HCT116 (cell line): ENCODE measurements around the gene CERS3. TPM values are rescaled to one million over a fixed set of nuclear protein-coding genes. Genes with fewer than 3 reads are reported as not detected.

Source experiments
- ATAC-seq: fragments of 200-7000 bp; cut with Tn5 transposase; 2 replicates; pipeline ENCODE4 v1.9.1; 2020; ENCODE audit warnings: mild to moderate bottlenecking, moderate library complexity
- BruUV-seq: library from RNA; stranded (reverse); fragments of 400-500 nt; replicated peaks from 2 replicates; lab custom pipeline; 2021; lab: Mats Ljungman, UMichigan
- CTCF ChIA-PET: fragments of 300-600 bp; sonication (Branson Sonifier 250); formaldehyde crosslinking; loops from one replicate; lab custom pipeline; 2021; ENCODE audit warnings: antibody characterized with exemption; lab: Charles Lee
- POLR2A ChIA-PET: fragments of 300-600, 350-600 bp; sonication (Branson Sonifier 250); formaldehyde crosslinking; loops from one replicate; lab custom pipeline; 2021; ENCODE audit warnings: antibody characterized with exemption; lab: Charles Lee
- RAD21 ChIA-PET, 2 experiments: fragments of 300-600 bp; sonication (Branson Sonifier 250); formaldehyde crosslinking; loops; one replicate each; lab custom pipeline; 2023; ENCODE audit warnings: low total read pairs in 2 of 2; ENCODE audit not compliant: uncharacterized antibody in 2 of 2, unreplicated experiment in 2 of 2, low non-redundant PET in 1 of 2; lab: Charles Lee
- DNase-seq: peaks from one replicate; pipeline ENCODE4 v3.0.0-alpha.2; 2010; ENCODE audit warnings: low read depth, low spot score
- H2AFZ ChIP-seq: fragments of 200-600 bp; shearing (Covaris generic), sonication (generic); 2 replicates; pipeline ENCODE4 v1.6.1; 2017; ENCODE audit warnings: low read depth, mixed run types, mixed read lengths, antibody characterized with exemption, low read length; ENCODE audit not compliant: poor library complexity, severe bottlenecking
- H3K27ac ChIP-seq: 2 replicates; pipeline ENCODE4 v1.5.1; 2012; ENCODE audit warnings: low read depth, low read length
- H3K27me3 ChIP-seq: fragments of 200-600 bp; sonication (generic); 2 replicates; pipeline ENCODE4 v1.6.1; 2016; ENCODE audit warnings: mixed run types, low read length, mixed read lengths; ENCODE audit not compliant: insufficient read depth
- H3K36me3 ChIP-seq, 2 experiments: fragments of 200-500 bp in 1 of 2; fragments of 200-600 bp in 1 of 2; sonication (Bioruptor generic) in 1 of 2; sonication (generic) in 1 of 2; 2 replicates each; pipeline versions ENCODE4 v1.5.1 to v1.6.1; 2014 to 2016; ENCODE audit warnings: low read length in 2 of 2, inconsistent platforms in 1 of 2, mixed read lengths in 1 of 2, mixed run types in 1 of 2; ENCODE audit not compliant: insufficient read depth in 2 of 2, control insufficient read depth in 1 of 2
- H3K4me1 ChIP-seq, 2 experiments: fragments of 200-600 bp in 1 of 2; sonication (generic) in 1 of 2; 2 replicates each; pipeline versions ENCODE4 v1.5.1 to v1.6.1; 2012 to 2017; ENCODE audit warnings: low read length in 2 of 2, inconsistent platforms in 1 of 2, mild to moderate bottlenecking in 1 of 2, mixed read lengths in 1 of 2, mixed run types in 1 of 2, moderate library complexity in 1 of 2; ENCODE audit not compliant: insufficient read depth in 2 of 2, control insufficient read depth in 1 of 2
- H3K4me2 ChIP-seq: fragments of 200-600 bp; sonication (generic); 2 replicates; pipeline ENCODE4 v1.6.1; 2017; ENCODE audit warnings: mixed run types, low read length, mixed read lengths
- H3K4me3 ChIP-seq, 2 experiments: fragments of 200-600 bp in 1 of 2; sonication (generic) in 1 of 2; replicated peaks in 1 of 2; 2 replicates each; pipeline ENCODE4 v1.5.1; 2011 to 2016; ENCODE audit warnings: low read length in 2 of 2, control low read depth in 1 of 2, low read depth in 1 of 2, mild to moderate bottlenecking in 1 of 2, mixed read lengths in 1 of 2, mixed run types in 1 of 2
- H3K79me2 ChIP-seq: fragments of 200-600 bp; sonication (generic); 2 replicates; pipeline ENCODE4 v1.6.1; 2017; ENCODE audit warnings: mild to moderate bottlenecking, mixed run types, low read length, moderate library complexity, mixed read lengths; ENCODE audit not compliant: insufficient read depth
- H3K9ac ChIP-seq: fragments of 200-600 bp; sonication (generic); 2 replicates; pipeline ENCODE4 v1.6.1; 2016; ENCODE audit warnings: low read length, mixed read lengths
- H3K9me2 ChIP-seq: fragments of 200-600 bp; sonication (generic), shearing (Covaris generic); 2 replicates; pipeline ENCODE4 v1.6.1; 2017; ENCODE audit warnings: mixed run types, mild to moderate bottlenecking, moderate library complexity; ENCODE audit not compliant: insufficient read depth
- H3K9me3 ChIP-seq, 2 experiments: fragments of 200-500 bp in 1 of 2; fragments of 200-600 bp in 1 of 2; sonication (Bioruptor generic) in 1 of 2; sonication (generic) in 1 of 2; 2 replicates each; pipeline ENCODE4 v1.6.1; 2014 to 2017; ENCODE audit warnings: low read length in 2 of 2, mixed read lengths in 2 of 2, inconsistent platforms in 1 of 2, low read depth in 1 of 2, mild to moderate bottlenecking in 1 of 2, mixed run types in 1 of 2, moderate library complexity in 1 of 2; ENCODE audit not compliant: control insufficient read depth in 1 of 2, insufficient read depth in 1 of 2
- H4K20me1 ChIP-seq: fragments of 200-600 bp; sonication (generic), shearing (Covaris generic); 2 replicates; pipeline ENCODE4 v1.6.1; 2017; ENCODE audit warnings: mixed run types, mild to moderate bottlenecking, moderate library complexity; ENCODE audit not compliant: insufficient read depth
- ATF3 ChIP-seq: IDR thresholded peaks from 2 replicates; pipeline ENCODE4 v1.6.1; 2012
- CEBPB ChIP-seq: IDR thresholded peaks from 2 replicates; pipeline ENCODE4 v1.6.1; 2012; ENCODE audit warnings: low read depth
- ELF1 ChIP-seq: IDR thresholded peaks from 2 replicates; pipeline ENCODE4 v1.6.1; 2012; ENCODE audit warnings: low read depth, borderline replicate concordance
- EZH2 ChIP-seq: fragments of 200-600 bp; sonication (generic); IDR thresholded peaks from 2 replicates; pipeline ENCODE4 v1.6.1; 2017; ENCODE audit warnings: antibody characterized with exemption, mixed run types
- EZH2phosphoT487 ChIP-seq: fragments of 200-600 bp; IDR thresholded peaks from 2 replicates; pipeline ENCODE4 v1.6.1; 2018; ENCODE audit warnings: antibody characterized with exemption, borderline replicate concordance
- FOSL1 ChIP-seq: IDR thresholded peaks from 2 replicates; pipeline ENCODE4 v1.6.1; 2012; ENCODE audit warnings: low read depth
- JUND ChIP-seq: IDR thresholded peaks from 2 replicates; pipeline ENCODE4 v1.6.1; 2012
- POLR2AphosphoS5 ChIP-seq: IDR thresholded peaks from 2 replicates; pipeline ENCODE4 v1.6.1; 2011; ENCODE audit warnings: mild to moderate bottlenecking, low read depth, low read length, moderate library complexity
- RAD21 ChIP-seq: IDR thresholded peaks from 2 replicates; pipeline ENCODE4 v1.6.1; 2012; ENCODE audit warnings: low read depth, mild to moderate bottlenecking
- REST ChIP-seq: IDR thresholded peaks from 2 replicates; pipeline ENCODE4 v1.6.1; 2012; ENCODE audit warnings: low read depth
- SIN3A ChIP-seq: IDR thresholded peaks from 2 replicates; pipeline ENCODE4 v1.6.1; 2012; ENCODE audit warnings: low read depth
- TCF7L2 ChIP-seq: IDR thresholded peaks from 2 replicates; pipeline ENCODE4 v1.7.0; 2011; ENCODE audit warnings: borderline replicate concordance, inconsistent platforms; ENCODE audit not compliant: insufficient read depth, insufficient read length; ENCODE audit errors: extremely low read depth
- YY1 ChIP-seq: IDR thresholded peaks from 2 replicates; pipeline ENCODE4 v1.6.1; 2011; ENCODE audit warnings: low read length, low read depth, moderate library complexity, mild to moderate bottlenecking; ENCODE audit not compliant: insufficient replicate concordance; ENCODE audit errors: extremely low read depth
- intact Hi-C: fragments of 100-400 bp; cut with micrococcal nuclease; formaldehyde crosslinking; loops from 2 replicates; pipeline ENCODE4 v1.10.0; 2022
- total RNA-seq: library from RNA; stranded (reverse); gene quantifications from one replicate; pipeline ENCODE4 v1.2.1, GENCODE V29; 2021; ENCODE audit not compliant: unreplicated experiment

The CERS3 gene
- total RNA-seq, 1 experiment from 2014 or later, result not detected

- ATAC-seq (no peak), DNase-seq (no peak)
- ChIA-PET POLR2A (no interaction called here), CTCF (no interaction called here), RAD21 (no interaction called here)
- no peaks in the 10 kb centered on the region for H3K9me2 ChIP-seq
- no peaks in the 10 kb centered on the region for H3K27me3 ChIP-seq
- no peak overlapping the region for H2AFZ ChIP-seq
- H3K9ac ChIP-seq, result no peak overlapping the region
- no peaks in the 10 kb centered on the region for H3K36me3 ChIP-seq
- TF ChIP-seq ELF1, result no peak
- no peak for TF ChIP-seq RAD21
- no peak for TF ChIP-seq CEBPB
- no peak for TF ChIP-seq REST
- TF ChIP-seq EZH2, result no peak
- no peak for TF ChIP-seq ATF3
- TF ChIP-seq EZH2phosphoT487, result no peak
- no peaks in the 10 kb centered on the region for H3K4me1 ChIP-seq
- no peaks in the 10 kb centered on the region for H3K9me3 ChIP-seq
- no peaks in the 10 kb centered on the region for H3K79me2 ChIP-seq
- no peak overlapping the region for H3K4me2 ChIP-seq
- H4K20me1 ChIP-seq, result no peaks in the 10 kb centered on the region
- no peak overlapping the region for H3K27ac ChIP-seq
- intact Hi-C loops, result no loop called here
- H3K4me3 ChIP-seq, result no peak overlapping the region
- BruUV-seq, result no TSS peak
These were observed 60.5 kb downstream of the CERS3 start for GRCh38 chr15:100468285-100468684.

- ATAC-seq, result no peak
These were observed 62.7 kb downstream of the CERS3 start for GRCh38 chr15:100466073-100466472.

More at GRCh38 chr15:100466073-100466472, 62.7 kb downstream of the CERS3 start:
- Histone ChIP-seq H2AFZ (no peak overlapping the region), H3K9me2 (no peaks in the 10 kb centered on the region), H3K27ac (no peak overlapping the region), H3K27me3 (no peaks in the 10 kb centered on the region), H3K79me2 (no peaks in the 10 kb centered on the region), H3K9ac (no peak overlapping the region), H3K4me1 (no peaks in the 10 kb centered on the region), H3K36me3 (no peaks in the 10 kb centered on the region), H3K9me3 (no peaks in the 10 kb centered on the region), H4K20me1 (no peaks in the 10 kb centered on the region), H3K4me2 (no peak overlapping the region), H3K4me3 (no peak overlapping the region)
- no peak for TF ChIP-seq POLR2AphosphoS5
- no peak for TF ChIP-seq SIN3A
- no peak for TF ChIP-seq JUND
- TF ChIP-seq ATF3, result no peak
- no peak for TF ChIP-seq CEBPB
- TF ChIP-seq ELF1, result no peak
- TF ChIP-seq EZH2, result no peak
- no peak for TF ChIP-seq FOSL1
- TF ChIP-seq TCF7L2, result no peak
- no peak for TF ChIP-seq YY1
- TF ChIP-seq EZH2phosphoT487, result no peak
- no peak for DNase-seq
- RAD21 ChIA-PET, result no interaction called here
- no TSS peak for BruUV-seq
- POLR2A ChIA-PET, result no interaction called here
- CTCF ChIA-PET, result no interaction called here
- intact Hi-C loops, result no loop called here
